GM12892 (cell line): ENCODE data around the gene VWA8.

Experiments used
- POLR2A ChIP-seq: IDR thresholded peaks from 2 replicates; pipeline ENCODE4 v1.6.1; 2011; ENCODE audit warnings: low read depth, low read length, control low read depth
- POLR2AphosphoS5 ChIP-seq: IDR thresholded peaks from 2 replicates; pipeline ENCODE4 v1.6.1; 2011; ENCODE audit warnings: low read depth, low read length, control low read depth

DNA sequence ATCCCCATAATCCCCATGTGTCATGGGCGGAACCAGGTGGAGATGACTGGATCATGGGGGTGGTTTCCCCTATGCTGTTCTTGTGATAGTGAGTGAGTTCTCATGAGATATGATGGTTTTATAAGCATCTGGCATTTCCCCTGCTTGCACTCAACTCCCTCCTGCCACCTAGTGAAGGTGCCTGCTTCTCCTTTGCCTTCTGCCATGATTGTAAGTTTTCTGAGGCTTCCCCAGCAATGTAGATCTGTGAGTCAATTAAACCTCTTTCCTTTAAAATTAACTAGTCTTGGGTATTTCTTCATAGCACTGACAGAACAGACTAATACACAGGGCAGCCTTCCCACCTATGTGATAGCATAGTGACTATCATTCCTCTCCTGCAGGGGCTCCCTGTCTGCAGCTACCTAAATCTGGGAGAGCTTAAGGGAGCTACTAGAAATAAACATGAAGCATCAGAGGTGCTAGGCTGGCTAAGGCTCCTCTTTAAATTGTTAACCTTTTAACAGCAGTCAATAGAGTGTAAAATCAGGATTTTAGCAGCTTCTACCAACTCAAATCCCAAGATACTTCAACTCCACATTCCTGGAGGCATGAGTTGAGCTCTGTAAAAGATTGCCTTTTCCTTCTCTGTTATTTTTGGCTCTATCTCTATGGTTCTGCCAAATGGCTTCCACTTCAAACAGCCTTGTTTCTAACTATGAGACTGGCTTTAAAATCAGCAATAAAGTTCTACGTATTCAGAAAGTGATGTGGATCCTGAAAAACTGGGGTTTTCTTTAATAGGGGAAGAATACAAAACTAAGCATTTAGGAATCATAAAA is 112.3 kb downstream of the VWA8 start:
- TF ChIP-seq POLR2AphosphoS5 (no peak), POLR2A (no peak)
